ENCODE measurements around the gene FAAH. TPM values are rescaled to one million over a fixed set of nuclear protein-coding genes. Genes with fewer than 3 reads are reported as not detected.

Gene FAAH
- total RNA-seq, 4 donors from 2014 or later = 10.6 to 40.2 (median 15.8) TPM

DNA sequence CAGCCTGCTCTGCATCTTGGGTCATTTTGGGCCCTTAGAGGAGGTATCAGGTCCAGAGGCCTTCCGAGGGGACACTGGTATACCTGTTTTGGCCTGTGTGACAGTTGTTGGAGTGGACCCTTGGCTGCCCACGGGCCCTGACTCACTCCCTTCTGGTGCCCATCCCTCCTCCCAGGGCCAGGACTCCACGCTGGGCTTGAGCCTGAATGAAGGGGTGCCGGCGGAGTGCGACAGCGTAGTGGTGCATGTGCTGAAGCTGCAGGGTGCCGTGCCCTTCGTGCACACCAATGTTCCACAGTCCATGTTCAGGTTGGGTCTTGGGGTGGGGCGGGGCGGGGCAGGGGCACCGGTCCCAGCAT lies 11.1 kb downstream of the FAAH start:
- H3K27ac ChIP-seq = no peak overlapping the region
- intact Hi-C loops (cut with DNase I; ENCODE audit: low total_unique reads) = no loop called here
- no peaks in the 10 kb centered on the region for H3K9me3 ChIP-seq
- no peak overlapping the region for H3K4me3 ChIP-seq
- no peaks in the 10 kb centered on the region for H3K36me3 ChIP-seq
- TF ChIP-seq CTCF (IDR thresholded peaks at IDR 0.05) (no peak), POLR2A (IDR thresholded peaks at IDR 0.05) (no peak)
- no peaks in the 10 kb centered on the region for H3K4me1 ChIP-seq
- no peaks in the 10 kb centered on the region for H3K27me3 ChIP-seq
- no peak for DNase-seq

DNA sequence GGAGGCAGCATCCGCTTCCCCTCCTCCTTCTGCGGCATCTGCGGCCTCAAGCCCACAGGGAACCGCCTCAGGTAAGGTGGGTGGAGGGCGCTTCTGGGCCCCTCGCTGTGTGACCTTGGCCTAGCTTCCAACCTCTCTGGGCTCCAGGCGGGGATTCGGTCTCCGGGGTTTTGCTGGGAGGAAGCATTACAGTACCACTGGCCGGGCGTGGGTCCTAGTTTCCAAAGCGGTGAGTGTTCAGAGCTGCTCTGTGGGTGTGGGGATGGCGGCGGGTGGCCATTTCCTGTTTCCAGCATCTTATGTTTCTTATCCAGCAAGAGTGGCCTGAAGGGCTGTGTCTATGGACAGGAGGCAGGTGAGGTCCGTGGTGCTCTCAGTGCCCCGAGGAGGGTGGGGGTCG lies 11.6 kb downstream of the FAAH start:
- H3K9me3 ChIP-seq = no peaks in the 10 kb centered on the region
- no peak overlapping the region for H3K4me3 ChIP-seq
- no peaks in the 10 kb centered on the region for H3K4me1 ChIP-seq
- DNase-seq = no peak
- no peaks in the 10 kb centered on the region for H3K36me3 ChIP-seq
- no peaks in the 10 kb centered on the region for H3K27me3 ChIP-seq
- H3K27ac ChIP-seq = no peak overlapping the region
- TF ChIP-seq POLR2A (IDR thresholded peaks at IDR 0.05) (no peak), CTCF (IDR thresholded peaks at IDR 0.05) (no peak)
- intact Hi-C loops (cut with DNase I; ENCODE audit: low total_unique reads) = no loop called here

- intact Hi-C loops (cut with DNase I; ENCODE audit: low total_unique reads) = no loop called here
These were observed 12.9 kb downstream of the FAAH start for GRCh38 chr1:46406881-46407608.

DNA sequence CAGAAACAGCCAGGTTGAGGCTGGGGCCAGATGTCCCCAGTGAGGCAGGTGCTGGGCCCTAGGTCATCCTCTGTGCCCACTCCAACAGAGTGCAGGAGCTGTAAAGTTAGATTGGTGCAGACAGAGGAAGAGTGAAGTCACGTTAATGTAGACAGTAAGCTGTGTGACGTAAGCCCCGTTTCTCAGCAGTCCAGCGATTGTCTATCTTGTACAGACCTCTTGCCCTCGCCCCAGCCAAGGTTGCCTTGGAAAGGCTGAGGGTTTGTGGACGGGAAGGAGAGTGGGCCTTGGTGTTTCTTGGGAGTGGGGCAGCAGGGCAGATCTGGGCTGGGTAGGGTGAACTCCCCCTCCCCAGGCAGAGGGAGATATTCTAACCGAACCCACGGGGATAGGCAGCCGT lies 13.5 kb downstream of the FAAH start:
- TF ChIP-seq POLR2A (IDR thresholded peaks at IDR 0.05) (no peak), CTCF (IDR thresholded peaks at IDR 0.05) (no peak)
- Histone ChIP-seq H3K9me3 (no peaks in the 10 kb centered on the region), H3K4me3 (no peak overlapping the region), H3K36me3 (no peaks in the 10 kb centered on the region), H3K27ac (no peak overlapping the region), H3K27me3 (no peaks in the 10 kb centered on the region), H3K4me1 (no peaks in the 10 kb centered on the region)
- no peak for DNase-seq
- intact Hi-C loops (cut with DNase I; ENCODE audit: low total_unique reads) = no loop called here

More at GRCh38 chr1:46406881-46407608, 12.9 kb downstream of the FAAH start:
- TF ChIP-seq CTCF (IDR thresholded peaks at IDR 0.05) = no peak
- no peak for TF ChIP-seq POLR2A (IDR thresholded peaks at IDR 0.05)
- no peaks in the 10 kb centered on the region for H3K4me1 ChIP-seq
- peak overlapping the region in 1 of 2 donors; percentile 32 for H3K4me3 ChIP-seq
- DNase-seq = no peak
- no peaks in the 10 kb centered on the region for H3K36me3 ChIP-seq
- no peaks in the 10 kb centered on the region for H3K9me3 ChIP-seq
- H3K27me3 ChIP-seq = no peaks in the 10 kb centered on the region
- H3K27ac ChIP-seq = no peak overlapping the region

DNA sequence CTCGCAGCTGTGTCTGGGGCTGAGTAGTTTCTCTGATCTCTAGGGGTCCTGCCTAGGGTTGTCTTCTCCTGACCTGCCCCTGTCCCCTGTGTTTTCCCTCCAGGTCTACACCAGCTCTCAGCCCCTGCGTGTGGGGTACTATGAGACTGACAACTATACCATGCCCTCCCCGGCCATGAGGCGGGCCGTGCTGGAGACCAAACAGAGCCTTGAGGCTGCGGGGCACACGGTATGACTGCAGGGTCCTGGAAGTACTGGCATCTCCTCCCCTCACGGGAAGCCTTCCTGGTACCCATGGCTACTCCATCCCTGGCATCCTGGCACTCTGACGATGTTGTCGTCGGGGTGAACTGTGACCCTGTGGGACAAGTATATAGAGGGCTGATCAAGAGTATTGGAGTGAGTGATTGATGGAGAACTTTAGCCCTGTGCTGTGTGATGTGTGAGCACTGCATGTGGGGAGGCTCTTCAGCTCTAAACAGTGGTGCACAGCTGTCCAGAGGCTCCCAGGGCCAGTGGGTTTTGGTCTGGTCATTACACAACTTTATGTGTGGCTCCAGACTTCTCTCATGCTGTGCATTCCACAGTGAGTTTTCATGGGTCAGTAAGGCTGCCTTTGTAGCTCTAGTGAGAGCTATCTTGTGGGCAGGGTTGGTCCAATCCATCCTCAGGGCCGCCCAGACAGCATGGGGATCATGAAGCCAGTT lies 14.4 kb downstream of the FAAH start:
- TF ChIP-seq POLR2A (IDR thresholded peaks at IDR 0.05) (no peak), CTCF (IDR thresholded peaks at IDR 0.05) (no peak)
- intact Hi-C loops (cut with DNase I; ENCODE audit: low total_unique reads) = no loop called here
- Histone ChIP-seq H3K27me3 (no peaks in the 10 kb centered on the region), H3K4me3 (no peak overlapping the region), H3K36me3 (no peaks in the 10 kb centered on the region), H3K9me3 (no peaks in the 10 kb centered on the region), H3K27ac (no peak overlapping the region), H3K4me1 (no peaks in the 10 kb centered on the region)
- DNase-seq = no peak

Measured in uterus (tissue), 4 donors.